ENCODE data around the gene ZNF343.

Gene ZNF343

DNA sequence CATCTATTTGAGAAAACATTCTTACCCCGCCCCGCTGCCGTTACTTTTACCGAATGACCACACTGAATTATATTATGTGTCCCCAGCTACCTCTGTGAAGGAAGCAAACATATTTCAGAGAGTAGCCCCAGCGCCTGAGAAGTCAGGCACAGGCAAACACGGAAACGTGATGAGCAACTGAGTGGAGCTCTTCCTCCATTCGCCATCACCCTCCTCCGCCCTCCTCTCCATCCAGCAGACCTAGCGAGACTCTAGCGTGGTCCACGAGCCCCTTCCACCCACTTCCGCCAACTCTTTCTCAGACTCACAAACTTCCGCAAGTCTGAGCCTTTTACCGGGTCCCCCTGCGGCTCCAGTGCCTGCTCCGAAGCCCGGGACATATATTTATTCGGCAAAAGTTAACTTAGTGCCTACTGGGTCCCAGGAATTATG, 38.7 kb downstream of the ZNF343 start:
- no peak for FAIRE-seq

DNA sequence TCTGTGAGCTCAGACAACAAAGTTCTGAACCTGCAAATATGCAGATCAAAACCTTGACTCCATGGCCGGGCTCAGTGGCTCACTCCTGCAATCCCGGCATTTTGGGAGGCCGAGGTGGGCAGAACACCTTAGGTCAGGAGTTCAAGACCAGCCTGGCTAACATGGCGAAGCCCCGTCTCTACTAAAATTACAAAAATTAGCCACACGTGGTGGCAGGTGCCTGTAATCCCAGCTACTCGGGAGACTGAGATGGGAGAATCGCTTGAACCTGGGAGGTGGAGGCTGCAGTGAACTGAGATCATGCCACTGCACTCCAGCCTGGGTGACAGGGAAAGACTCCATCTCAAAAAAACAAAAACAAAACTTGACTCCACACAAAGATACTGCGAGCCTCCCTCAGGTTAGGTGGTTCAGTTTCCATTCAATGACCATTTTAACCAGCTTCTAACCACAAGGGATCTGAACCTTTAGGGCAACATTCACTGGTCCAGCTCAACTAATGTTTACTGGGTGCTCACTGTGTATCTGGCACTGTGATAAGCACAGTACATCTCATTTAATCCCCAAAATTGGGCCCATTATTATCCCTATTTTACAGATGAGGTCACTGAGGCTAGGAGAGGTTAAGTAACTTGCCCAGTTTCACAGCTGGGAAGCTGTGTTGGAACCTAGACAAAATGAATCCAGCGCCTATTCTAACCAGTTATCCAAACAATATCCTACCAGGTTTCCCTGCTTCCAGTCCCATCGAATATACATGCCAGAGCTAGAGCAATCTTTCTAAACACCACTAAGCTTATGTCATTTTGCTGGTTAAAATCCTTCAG, 39.9 kb downstream of the ZNF343 start:
- no peak for FAIRE-seq

DNA sequence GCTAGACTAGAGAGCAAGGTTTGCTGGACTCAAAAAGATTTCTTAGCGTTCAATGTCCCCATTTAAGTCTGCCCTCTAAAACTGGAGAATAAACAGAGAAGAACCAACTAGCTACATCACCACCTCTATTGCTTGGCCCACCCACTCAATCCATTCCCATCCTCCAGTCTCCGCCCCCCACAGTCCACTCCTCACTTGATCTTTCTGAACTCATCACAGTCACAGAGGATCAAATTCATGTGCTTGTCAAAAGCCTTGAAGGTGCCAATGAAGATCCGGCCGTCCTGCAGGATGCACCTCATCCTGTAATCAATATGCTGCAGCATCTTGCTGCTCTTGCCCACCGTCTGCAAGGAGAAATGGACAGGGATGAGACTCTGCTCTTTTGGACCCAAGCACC, 41.3 kb downstream of the ZNF343 start:
- FAIRE-seq = no peak

DNA sequence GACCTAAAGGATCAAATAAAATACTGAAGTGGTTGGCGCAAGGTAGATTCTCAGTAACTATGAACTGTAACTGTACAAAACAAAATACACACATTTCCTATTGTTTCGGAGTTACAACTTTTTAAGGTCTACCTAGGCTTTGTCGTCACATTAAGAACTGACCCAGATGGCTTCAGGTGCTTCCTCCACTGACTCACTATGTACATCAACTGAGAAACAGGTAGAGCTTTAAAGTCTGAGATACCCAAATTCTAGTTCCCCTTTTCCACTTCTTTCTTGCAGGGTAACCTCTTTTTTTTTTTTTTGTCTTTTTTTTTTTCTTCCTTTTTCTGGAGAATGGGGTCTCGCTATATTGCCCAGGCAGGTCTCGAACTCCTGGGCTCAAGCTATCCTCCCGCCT, 43.6 kb downstream of the ZNF343 start:
- no peak for FAIRE-seq

DNA sequence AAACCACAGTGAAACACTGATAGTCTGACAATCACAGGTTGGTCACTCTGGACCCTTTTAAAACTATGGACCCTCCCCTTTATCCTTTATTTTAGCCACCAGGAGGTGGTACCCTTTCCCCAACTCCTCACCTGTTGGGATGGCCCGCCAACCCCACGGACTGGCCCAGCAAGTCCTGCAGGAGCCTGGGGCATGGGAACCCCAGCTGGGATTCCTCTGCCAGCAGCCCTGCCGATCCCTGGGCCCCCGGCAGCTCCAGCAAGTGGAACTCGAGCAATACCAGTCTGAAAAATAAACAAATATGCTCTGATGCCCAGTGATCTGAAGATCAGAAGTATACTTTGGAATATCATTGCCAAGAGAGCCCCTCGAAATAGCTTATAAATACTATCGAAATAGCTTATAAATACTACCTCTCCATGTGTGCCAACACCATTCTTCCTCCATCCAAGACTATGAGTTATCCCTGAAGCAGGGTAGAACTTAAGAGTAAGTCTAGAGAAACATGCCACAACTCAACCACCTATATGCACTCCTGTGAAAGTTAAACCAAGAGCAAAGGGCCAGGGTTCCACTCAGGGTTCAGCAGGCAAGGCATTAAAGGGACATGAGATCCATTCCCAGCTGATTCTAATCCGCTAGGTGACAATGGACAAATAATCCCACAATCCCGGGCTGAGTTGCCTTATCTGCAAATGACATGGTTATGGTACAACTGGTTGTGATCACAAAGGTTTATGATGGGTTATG, 44.9 kb downstream of the ZNF343 start:
- no peak for FAIRE-seq

DNA sequence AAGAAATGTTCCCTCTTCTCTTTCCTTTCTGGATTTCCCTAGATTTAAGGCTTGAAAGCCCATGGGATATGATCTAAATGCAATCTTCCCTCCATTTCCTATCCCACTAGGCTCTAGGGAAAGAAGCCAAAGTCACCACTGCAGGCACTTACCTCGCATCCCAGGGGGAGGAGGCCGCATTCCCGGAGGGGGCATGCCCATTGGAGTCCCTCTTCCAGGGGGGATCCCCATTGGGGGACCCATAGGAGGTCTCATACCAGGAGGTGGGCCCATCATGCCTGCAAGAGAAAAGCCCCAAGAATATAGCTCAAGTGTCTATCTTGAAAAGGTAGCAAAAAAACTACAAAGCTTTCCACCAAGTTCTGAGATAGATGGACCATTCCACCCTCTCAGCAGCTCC, 46.2 kb downstream of the ZNF343 start:
- no peak for FAIRE-seq

DNA sequence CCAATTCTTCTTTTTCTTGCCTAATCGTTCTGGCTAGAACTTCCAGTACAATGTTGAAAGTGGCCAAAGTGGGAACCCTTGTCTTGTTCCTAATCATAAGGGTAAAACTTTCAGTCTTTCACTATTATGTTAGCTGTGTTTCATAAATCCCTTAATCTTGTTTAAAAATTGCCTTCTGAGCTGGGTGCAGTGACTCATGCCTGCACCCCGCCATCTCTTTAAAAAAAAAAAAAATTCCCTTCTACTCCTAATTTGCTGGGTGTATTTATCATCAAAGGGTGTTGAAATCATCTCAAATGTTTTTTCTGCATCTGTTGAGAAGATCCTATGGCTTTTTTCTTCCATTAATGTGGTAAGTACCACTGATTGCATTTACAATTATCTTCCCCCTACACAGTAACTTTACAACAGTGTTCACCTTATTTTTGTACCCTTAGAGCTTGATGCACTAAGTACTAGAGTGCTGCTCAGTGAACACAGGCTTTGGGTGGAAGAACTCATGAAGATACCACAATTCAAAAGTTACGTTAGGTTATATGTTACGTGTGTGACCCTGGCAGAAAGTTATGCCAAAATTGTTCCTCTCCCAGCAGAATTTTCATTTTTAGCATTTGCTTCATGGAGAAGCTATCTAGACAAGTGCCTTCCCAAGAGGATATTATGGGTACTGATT, 47.8 kb downstream of the ZNF343 start:
- no peak for FAIRE-seq

DNA sequence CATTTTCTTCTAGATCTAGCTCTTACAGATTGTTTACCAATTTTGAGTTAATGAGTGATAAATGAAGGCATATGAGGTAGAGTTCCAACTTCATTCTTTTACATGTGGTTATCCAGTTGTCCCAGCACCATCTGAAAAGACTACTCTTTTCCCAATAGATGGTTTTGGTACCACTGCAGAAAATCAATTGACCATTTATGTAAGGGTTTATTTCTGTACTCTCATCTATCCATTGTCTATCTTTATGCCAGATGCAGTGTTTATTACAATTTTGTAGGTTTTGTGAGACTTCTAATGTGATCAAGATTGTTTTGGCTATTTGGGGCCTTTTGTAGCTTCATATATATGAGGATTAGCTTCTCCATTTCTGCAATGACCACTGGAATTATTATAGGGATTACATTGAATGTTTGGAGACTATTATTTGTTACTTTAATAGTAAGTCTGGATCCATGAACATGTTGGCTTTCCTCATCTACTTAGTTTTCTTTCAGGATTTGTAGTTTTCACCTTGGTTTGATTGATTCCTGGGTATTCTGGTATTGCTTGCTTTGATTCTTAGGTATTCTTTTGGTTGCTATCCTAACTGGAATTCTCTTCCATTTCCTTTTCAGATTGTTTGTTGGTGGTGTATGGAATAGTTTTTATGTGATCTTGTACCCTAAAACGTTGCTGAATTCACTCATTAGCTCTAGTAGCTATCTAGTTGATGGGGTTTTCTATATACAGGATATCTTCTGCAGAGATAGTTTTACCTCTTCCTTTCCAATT, 48.5 kb downstream of the ZNF343 start:
- FAIRE-seq = no peak

DNA sequence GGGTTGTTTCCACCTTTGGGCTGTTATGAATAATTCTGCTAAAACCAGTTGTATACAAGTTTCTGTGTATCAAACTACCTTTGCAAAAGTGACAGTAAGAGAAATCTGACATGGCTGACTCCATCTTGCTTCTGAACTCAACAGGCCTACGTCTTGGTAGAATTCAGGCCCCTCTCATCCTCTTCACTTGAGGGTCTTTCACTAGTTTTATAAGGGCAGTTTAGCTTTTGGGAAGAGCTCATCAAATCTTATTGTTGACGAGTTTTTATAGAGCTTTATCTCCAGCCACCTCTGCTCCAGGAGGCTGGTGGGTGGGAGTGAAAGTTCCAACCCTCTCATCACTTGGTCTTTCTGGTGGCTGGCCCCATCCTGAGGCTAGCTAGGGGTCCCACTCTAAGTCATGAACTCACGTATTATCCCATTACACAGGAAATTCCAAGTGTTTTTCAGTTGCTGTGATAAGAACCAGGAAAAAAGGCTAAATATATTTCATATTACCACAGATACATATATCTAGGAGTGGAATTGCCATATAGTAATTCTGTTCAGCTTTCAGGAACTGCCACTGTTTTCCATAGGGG, 49.7 kb downstream of the ZNF343 start:
- no peak for FAIRE-seq

DNA sequence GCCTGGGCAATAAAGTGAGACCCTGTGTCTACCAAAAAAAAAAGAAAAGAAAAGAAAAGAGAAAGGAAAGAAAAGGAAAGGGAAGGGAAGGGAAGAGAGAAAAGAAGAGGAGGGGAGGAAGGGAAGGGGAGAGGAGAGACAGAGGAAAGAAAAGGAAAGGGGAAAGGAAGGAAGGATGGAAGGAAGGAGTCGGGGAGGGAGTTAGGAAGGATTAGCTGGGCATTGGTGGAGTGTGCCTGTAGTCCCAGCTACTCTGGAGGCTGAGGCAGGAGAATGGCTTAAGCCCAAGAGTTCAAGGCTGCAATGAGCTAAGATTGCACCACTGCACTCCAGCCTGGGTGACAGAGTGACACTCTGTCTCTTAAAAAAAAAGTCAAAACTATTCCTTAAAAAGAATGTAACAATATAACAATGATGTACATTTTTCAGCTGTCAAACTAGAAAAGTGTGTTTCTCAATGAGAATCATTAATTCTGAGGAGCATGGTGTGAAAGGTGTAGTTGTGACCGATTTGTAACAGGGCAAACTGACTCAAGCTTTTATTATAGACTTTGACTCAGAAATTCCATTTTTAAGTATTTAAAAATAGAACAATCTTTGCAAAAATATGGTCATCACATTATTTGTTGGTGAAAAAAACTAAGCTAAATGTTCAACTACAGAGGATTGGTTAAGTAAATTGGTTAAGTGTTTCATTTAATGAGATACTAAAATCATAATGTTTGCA, 52.8 kb downstream of the ZNF343 start:
- no peak for FAIRE-seq

DNA sequence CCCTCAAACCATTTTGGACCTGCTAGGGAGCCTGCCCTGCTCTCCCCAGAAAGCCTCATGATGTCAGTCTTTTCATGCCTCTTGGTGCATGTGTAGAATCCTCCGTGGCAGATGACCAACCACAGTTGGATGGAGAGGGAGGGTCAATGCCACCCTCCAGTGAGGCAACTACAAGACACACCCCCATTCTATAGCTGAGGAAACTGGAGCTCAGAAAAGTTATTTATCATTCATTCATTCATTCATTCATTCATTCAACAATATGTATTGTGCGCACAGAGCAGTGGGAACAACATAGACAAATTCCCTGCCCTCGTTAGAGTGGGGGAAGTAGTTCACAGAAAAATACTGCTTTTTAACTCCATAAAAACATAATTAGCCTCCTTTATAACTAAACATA, 54.9 kb downstream of the ZNF343 start:
- no peak for FAIRE-seq

DNA sequence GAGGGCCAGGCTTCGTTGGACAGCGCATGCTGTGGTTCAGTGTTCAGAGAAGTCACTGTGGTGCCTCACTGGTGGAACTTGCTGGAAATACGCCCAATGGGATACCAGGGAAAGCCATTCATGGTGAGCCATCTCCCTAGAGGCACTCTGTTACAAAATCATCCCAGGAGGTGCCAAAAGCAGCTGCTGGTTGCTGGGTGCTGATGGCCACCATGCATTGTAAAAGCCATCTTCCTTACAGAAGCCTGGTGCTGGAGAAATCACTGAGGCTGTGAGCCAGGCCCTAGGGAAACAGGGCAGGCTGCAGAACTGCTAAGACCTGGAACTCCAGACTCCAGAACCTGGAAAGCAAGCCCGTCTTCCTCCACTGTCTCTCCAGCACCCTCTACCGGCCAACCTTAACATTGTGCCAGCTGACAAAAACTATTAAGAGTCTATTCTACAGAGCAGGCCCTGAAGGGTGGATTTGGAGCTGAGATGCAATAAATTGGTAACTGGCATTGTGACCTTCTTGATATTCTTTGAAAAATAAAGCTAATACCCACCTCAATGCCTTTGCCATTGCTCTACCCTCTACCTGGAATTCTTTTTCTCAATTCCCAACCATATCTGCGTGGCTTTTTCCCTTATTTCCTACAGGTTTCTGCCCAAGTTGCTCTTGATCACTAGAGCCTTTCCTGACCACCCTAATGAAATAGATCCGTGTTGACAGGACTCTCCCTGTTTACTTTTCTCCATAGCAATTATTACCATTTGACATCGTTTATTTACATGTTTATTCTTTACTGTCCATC, 56.6 kb downstream of the ZNF343 start:
- FAIRE-seq = peak; percentile 19

DNA sequence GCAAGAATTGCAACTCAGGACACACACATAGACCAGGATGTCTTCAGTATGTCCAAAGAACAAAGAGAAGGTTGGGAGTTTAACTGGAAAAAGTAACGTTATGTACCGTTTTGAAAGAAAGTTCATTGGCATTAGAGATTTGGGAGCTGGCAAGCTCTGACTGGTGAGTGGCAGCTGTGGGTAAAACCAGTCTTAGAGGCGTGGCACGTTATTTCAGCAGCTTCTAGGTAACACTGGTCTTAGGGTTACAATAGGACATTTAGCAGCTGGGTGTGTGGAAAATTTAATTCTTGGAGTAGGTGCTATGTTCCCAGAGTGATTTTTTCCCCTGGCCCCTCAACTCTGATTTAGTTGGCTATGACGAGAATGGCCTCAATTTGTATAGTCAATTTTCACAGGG, 57.3 kb downstream of the ZNF343 start:
- no peak for FAIRE-seq

DNA sequence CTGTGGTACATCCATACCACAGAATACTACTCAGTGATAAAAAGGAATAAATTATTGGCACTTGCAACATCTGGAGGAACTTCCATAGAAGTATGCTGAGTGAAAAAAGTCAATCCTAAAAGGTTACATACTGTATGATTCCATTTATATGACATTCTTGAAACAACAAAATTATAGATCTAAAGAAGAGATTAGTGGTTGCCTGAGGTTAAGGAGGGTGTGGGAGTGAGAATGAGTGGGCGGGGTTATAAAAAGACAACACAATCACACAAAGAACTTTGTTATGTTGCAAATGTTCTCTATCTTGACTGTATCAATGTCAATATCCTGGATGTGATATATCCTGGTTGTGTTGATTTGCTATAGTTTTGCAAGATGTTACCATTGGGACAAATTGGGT, 59.3 kb downstream of the ZNF343 start:
- FAIRE-seq = no peak

DNA sequence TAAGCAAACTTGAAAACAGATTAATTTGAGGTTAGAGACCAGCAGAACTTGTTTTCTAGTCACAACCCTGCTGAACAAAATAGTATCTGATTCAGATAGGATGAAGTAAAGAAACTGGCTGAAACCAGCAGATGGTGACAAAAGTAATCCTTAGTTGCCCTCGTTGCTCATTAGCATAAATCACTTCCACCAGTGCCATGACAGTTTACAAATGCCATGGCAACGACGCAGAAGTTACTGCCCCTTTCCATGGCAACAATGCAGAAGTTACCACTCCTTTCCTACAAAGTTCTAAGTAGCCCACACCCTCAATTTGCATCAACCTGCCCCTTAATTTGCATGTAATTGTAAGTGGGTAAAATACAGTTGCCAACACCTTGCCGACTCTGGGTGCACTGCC, 61.9 kb downstream of the ZNF343 start:
- FAIRE-seq = no peak
